ENCODE results near the gene RIT1. TPM values are rescaled to one million over a fixed set of nuclear protein-coding genes. Genes with fewer than 3 reads are reported as not detected.

Gene RIT1, protein sequence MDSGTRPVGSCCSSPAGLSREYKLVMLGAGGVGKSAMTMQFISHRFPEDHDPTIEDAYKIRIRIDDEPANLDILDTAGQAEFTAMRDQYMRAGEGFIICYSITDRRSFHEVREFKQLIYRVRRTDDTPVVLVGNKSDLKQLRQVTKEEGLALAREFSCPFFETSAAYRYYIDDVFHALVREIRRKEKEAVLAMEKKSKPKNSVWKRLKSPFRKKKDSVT
- polyA plus RNA-seq (ENCODE audit: insufficient read length in 10 of 10), result 10 to 100 TPM; 20.7 to 33.1 (median 25.6) TPM
- long read RNA-seq, donor 1, transcript RIT1-202 (6 exons, 3,445 nt), result major isoform, 9 of 13 reads
- long read RNA-seq, donor 1, partial matches to known transcripts, result 0 of 13 reads
- long read RNA-seq, donor 1, other reads (novel, unspliced or antisense), result 0 of 13 reads
- long read RNA-seq, donor 2, transcript RIT1-202 (6 exons, 3,445 nt), result major isoform, 9 of 10 reads
- long read RNA-seq, donor 2, partial matches to known transcripts, result 0 of 10 reads
- long read RNA-seq, donor 2, other reads (novel, unspliced or antisense), result 0 of 10 reads
- long read RNA-seq, donor 3, result 0 reads
- long read RNA-seq, donor 4, transcript RIT1-202 (6 exons, 3,445 nt), result major isoform, 6 of 9 reads
- long read RNA-seq, donor 4, partial matches to known transcripts, result 0 of 9 reads
- long read RNA-seq, donor 4, other reads (novel, unspliced or antisense), result 0 of 9 reads
- long read RNA-seq, donor 5, transcript RIT1-202 (6 exons, 3,445 nt), result major isoform, 14 of 17 reads
- long read RNA-seq, donor 5, partial matches to known transcripts, result 0 of 17 reads
- long read RNA-seq, donor 5, other reads (novel, unspliced or antisense), result 0 of 17 reads
- long read RNA-seq, donor 6, transcript RIT1-202 (6 exons, 3,445 nt), result major isoform, 12 of 23 reads
- long read RNA-seq, donor 6, partial matches to known transcripts, result 7 of 23 reads
- long read RNA-seq, donor 6, other reads (novel, unspliced or antisense), result 0 of 23 reads
- long read RNA-seq, donor 7, transcript RIT1-202 (6 exons, 3,445 nt), result major isoform, 10 of 14 reads
- long read RNA-seq, donor 7, partial matches to known transcripts, result 0 of 14 reads
- long read RNA-seq, donor 7, other reads (novel, unspliced or antisense), result 0 of 14 reads
- long read RNA-seq, donor 8, partial matches to known transcripts, result 0 of 4 reads
- long read RNA-seq, donor 8, other reads (novel, unspliced or antisense), result 0 of 4 reads
- long read RNA-seq, donor 9, partial matches to known transcripts, result 0 of 3 reads
- long read RNA-seq, donor 9, other reads (novel, unspliced or antisense), result 0 of 3 reads

- DNase-seq, result peak; percentile 80 to 94 (median 90)
These were observed at the start of gene RIT1 for GRCh38 chr1:155911156-155912055. Gene RIT1 (minus strand): TSS chr1:155911349. CDS start chr1:155910761, 588 bp downstream.

DNA sequence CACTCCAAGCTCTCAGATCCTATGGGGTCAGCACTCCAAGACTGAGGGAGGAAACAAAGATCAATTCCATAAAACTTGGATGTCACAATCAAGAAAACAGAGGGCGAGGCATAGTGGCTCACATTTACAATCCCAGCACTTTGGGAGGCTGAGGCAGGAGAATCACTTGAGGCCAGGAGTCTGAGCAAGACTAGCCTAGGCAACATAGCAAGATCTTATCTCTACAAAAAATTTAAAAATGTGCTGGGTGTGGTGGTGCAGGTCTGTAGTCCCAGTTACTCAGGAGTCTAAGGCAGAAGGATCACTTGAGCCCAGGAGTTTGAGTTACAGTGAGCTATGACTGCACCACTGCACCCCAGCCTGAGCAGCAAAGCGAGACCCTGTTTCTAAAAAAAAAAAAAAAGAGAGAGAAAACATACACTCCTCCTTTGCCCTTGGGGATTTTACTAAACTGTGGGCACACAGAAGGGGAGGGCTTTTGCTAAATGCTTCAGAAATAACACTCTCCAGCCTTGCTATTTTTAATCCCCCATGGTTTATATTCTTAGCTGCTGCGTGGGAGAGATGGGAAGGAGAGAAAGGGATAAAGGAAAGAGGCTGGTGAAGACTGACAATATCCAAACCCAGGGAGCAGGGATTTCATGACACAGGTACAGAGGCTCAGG is 49.1 kb upstream of the RIT1 start:
- DNase-seq, result no peak

DNA sequence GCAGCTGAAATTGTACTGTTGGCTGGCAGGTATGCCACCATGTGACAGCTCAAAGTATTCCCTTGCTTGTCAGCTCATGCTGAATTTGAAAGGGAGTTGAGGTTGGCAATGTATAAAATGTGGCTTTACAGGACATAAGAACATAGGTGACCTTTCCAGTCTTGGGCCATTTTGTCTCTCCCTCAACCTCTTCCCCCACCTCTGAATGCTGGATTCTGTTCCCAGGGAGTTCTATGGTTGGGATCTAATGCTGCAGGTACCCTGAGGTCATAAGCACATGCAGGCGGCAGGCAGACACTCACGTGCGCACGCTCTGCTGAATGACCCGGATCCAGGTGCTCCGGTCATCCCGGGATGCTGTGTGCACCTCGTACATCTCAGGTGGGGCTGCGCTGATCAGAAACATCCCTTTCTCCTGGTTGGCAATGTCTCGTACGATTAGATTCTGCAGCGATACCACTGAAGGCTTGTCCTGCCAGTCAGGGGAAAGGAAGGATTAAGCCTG is 46.3 kb upstream of the RIT1 start:
- no peak for DNase-seq

DNA sequence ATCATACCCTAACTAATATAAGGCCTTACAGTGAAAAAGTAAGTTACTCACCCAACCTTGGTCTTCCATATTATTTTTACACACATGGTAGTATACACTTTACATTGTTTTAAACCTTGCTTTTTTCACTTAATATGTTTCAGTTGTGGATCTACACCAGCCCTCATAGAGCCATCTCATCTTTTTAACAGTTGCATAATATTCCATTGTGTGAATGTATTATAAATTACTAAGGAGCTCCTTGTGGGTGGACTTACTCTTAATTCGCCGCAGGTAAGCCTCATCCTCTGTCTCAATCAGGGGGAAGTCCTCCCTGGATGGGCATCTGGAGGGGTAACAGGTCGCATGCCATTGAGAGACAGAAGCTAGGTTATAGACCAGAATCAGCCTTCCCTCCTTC is 43.5 kb upstream of the RIT1 start:
- no peak for DNase-seq

DNA sequence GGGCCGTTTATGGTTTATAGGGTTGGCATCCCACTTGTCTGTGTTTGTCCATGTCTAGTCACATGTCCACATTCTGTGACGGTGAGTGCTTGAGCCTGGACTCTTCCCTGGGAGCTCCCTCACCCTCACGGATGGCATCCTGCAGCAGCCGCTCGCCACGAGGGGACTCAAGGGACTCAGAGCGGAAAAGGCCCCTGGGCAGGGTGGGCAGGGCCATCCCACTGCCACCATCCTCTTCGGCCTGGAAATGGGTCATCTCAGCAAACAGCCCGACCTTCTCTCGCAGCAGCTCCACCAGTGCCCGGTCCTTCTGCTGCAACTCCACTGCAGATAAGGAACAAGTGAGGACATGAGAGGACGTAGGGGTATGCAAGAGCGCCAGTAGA is 41.3 kb upstream of the RIT1 start:
- DNase-seq, result no peak

DNA sequence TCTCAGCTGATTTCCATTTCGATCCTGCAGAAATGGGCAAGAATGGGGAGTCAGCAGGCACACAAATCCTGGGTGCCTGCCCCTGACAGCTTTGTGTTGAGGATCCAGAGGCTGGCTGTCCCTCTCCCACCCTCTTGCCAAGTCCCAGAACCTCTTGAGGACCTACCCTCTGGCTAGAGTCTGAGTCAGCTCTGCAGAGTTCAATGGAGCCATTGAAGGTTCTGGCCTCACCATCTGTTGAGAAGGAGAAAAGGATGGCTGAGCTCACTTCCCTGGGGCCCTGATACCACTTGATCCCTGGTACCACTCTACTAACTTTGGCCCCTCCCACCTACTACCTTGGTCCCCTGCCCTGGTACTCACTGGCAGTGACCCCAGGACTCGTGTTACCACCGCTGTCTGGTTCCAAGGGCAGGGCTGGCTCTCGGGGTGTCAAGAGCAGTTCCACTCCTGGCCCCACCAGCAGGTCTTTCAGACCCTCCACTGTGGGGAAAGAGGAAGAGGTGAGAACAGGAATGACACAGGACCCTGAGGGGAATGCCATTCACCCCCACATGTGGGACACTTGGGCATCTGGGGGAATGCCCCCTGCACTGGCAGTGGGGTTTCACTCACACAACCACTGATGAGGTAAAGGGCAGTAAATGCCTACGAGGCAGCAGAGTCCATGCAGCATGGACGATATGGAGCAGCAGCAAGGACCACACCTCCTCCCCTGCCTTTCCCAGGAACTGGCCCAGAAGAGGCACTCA is 40.8 kb upstream of the RIT1 start:
- no peak for DNase-seq

GRCh38 chr1:155950829-155951228 is 39.7 kb upstream of the RIT1 start:
- no peak for DNase-seq

GRCh38 chr1:155947741-155948140 is 36.6 kb upstream of the RIT1 start:
- no peak for DNase-seq

- no peak for DNase-seq
These were observed 36.1 kb upstream of the RIT1 start for GRCh38 chr1:155947292-155947691.

DNA sequence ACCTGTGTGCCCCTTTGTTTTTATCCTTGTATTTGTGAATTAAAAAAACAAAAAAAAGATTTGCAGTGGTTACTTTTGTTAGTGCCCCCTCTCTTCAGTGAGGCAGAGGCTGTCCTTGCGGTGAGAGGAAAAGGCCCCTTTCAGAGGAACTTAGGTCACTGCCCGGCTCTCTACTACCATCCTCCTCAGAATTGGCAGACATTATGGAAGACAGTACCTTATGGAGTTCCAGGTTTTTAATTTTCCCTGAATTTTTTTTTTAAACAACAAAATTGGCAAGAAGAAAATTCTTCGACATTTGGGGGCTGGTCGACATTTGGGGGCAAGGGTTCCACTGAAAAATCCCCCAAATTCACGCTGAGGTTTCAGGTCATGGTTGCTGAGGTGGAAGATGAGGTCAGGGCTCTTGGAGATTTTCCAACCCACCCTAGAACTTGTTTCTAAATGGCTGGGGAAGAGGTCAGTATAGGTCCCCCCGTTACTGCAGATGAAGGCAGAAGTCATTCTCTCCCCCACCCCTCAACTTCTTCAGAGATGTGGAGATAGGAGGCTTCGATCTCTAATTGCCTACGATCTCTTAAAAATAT is 35.6 kb upstream of the RIT1 start:
- DNase-seq, result no peak

DNA sequence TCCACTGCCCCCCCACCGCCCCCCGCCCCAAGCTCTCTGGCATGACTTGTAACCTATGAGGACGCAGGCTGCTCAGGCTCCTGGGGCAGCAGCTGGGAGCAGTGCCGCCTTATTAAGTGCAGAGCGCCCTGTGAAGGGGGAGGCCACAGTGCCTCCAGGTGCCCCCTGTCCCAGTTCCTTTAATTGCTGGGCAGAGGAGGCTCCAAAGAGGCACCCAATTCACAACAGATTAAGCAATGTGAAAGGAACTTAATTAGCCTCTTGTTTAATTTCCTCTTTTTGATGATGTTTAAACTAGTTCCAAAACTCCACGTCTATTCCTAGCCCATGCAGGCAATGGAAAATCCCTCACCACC is 33.3 kb upstream of the RIT1 start:
- DNase-seq, result no peak

DNA sequence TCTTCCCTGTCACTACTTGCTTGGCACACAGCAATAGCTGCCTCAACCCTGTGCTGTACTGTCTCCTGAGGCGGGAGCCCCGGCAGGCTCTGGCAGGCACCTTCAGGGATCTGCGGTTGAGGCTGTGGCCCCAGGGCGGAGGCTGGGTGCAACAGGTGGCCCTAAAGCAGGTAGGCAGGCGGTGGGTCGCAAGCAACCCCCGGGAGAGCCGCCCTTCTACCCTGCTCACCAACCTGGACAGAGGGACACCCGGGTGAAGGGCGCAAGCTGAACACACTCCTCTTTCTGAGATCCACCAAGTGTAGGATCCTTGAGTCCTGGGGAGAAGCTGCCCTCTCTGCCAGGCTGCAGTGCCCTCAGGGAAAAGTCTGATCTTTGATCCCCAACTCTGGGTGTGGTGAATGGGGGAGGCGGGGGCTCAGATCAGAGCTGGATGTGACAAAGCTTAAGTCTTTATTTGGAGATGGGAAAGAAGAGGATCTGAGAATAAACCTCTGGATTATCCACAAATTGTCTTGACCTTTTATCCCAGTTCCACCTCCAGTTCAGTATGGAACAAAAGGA is 31.5 kb upstream of the RIT1 start:
- no peak for DNase-seq

GRCh38 chr1:155941845-155942531 is 30.8 kb upstream of the RIT1 start:
- no peak for DNase-seq

DNA sequence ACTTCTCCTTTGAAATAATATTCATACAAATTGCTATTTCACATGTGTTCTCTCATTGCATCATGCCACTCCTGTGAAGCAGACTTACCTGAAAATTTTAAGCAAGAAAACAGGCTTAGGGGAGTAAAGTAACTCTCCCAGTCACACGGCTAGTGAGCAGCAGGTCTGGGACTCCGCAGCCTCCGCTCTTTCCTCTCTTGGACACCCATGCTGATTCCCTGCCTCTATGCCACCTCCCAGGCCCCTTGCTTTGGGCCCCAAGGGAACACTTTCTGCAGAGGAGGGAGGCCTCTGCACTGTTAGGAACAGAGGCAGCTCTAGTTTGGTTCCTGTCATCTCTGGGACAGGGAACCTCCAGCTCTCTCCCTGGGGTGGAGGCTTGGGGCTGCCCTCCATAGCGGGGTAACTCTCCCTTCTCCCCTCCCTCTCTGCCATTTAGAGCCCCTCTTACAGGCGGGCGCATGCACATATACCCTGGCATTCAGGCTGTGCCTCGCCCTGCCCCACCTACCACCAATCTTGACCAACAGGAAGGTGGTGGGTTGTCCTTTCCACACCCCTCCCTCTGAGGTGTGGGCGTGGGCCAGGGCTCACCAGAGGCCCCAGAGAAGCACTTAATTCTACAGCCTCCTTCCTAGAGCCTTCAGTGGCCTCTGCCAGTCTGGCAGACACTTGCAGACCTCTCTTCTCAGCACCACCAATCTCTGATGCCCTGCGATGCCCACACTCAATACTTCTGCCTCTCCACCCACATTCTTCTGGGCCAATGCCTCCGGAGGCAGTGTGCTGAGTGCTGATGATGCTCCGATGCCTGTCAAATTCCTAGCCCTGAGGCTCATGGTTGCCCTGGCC is 30.1 kb upstream of the RIT1 start, which contains the start of gene RXFP4:
RXFP4 (plus strand) TSS at position 646 of the 852 bp plus-strand sequence; CDS start at position 718, 72 bp downstream.
- DNase-seq, result no peak

DNA sequence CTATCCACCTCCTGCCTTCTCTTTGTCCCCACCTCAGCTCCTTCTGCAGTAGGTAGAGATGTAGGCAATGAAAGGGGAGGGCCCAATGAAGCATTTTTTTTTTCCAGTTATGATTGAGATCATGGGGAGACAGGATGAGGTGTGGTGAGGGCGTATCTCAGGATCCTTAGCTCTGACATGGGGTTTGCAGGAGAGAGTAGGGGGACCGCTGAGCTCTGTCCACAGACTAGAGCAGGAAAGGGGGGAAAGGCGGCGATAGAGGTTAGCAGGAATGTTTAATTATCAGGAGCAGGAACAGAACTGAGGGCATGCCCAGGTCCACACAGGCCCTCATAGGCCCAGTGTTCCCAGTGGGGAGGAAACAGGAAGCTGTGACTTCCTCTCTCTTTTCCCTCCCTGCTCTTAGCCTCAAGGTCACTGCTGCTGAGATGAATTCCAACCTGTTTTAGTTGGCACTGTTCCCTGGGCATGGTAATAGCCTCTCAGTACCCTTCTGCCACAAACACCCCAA is 29.4 kb upstream of the RIT1 start:
- peak in 2 of 3 donors; percentile 30 to 35 for DNase-seq

- peak; percentile 65 to 82 (median 72) for DNase-seq
These were observed 27.1 kb upstream of the RIT1 start for GRCh38 chr1:155938220-155938627.

Measured in muscle of back (tissue), 13 donors.